Thoracic aorta (tissue), 2 donors: ENCODE results near the gene KCTD17. TPM values are rescaled to one million over a fixed set of nuclear protein-coding genes. Genes with fewer than 3 reads are reported as not detected.

Experiments used
- ATAC-seq: fragments of 150-250 bp; one replicate; pipeline ENCODE4 v1.8.0; 2017; ENCODE audit warnings: low read depth; ENCODE audit not compliant: insufficient number of reproducible peaks, low FRiP score
- DNase-seq: peaks from one replicate; pipeline ENCODE4 v3.0.0-alpha.2; 2020; ENCODE audit warnings: low spot score
- H3K27ac ChIP-seq, 2 donors: fragments of 200-600 bp; sonication (generic); 1 replicate in 1 of 2; 2 replicates in 1 of 2; pipeline ENCODE4 v1.5.1; 2016; ENCODE audit warnings: mild to moderate bottlenecking in 2 of 2, moderate library complexity in 2 of 2
- H3K27me3 ChIP-seq: fragments of 200-600 bp; sonication (generic); replicated peaks from 2 replicates; pipeline ENCODE4 v1.6.0; 2016; ENCODE audit warnings: mild to moderate bottlenecking; ENCODE audit not compliant: insufficient read depth
- H3K36me3 ChIP-seq: fragments of 200-600 bp; sonication (generic); one replicate; pipeline ENCODE4 v1.5.1; 2016
- H3K4me1 ChIP-seq, 2 donors: fragments of 200-600 bp; sonication (generic); 1 replicate in 1 of 2; 2 replicates in 1 of 2; pipeline versions ENCODE4 v1.5.1 to v1.6.0; 2016; ENCODE audit warnings: low read depth in 2 of 2, mild to moderate bottlenecking in 1 of 2; ENCODE audit not compliant: control insufficient read depth in 1 of 2
- H3K4me3 ChIP-seq: fragments of 200-600 bp; sonication (generic); 2 replicates; pipeline ENCODE4 v1.5.1; 2016; ENCODE audit warnings: mild to moderate bottlenecking
- H3K9me3 ChIP-seq: fragments of 200-600 bp; sonication (generic); 2 replicates; pipeline ENCODE4 v1.5.1; 2016
- CTCF ChIP-seq: fragments of 200-600 bp; sonication (generic); IDR thresholded peaks from one replicate; pipeline ENCODE4 v1.5.1; 2019; ENCODE audit warnings: antibody characterized with exemption
- total RNA-seq, 2 donors: library from RNA; depleted of rRNA; stranded (reverse); fragments of >200 nt; gene quantifications; one replicate each; pipeline versions ENCODE4 v1.1.0 to v1.2.3, GENCODE V29; 2016

KCTD17 gene
- total RNA-seq, 2 donors from 2014 or later: 16.7 to 32.4 TPM

- Histone ChIP-seq H3K36me3 (no peaks in the 10 kb centered on the region), H3K27me3 (no peaks in the 10 kb centered on the region), H3K4me3 (no peak overlapping the region), H3K4me1 (peaks cover 10% of the 10 kb centered on the region in 2 donors), H3K9me3 (no peaks in the 10 kb centered on the region), H3K27ac (no peak overlapping the region)
- TF ChIP-seq CTCF: no peak
- DNase-seq (no peak), ATAC-seq (no peak)
These were observed 38.6 kb upstream of the KCTD17 start for GRCh38 chr22:37012956-37013355.

- Histone ChIP-seq H3K4me1 (peaks cover 16% of the 10 kb centered on the region in 2 donors), H3K4me3 (no peak overlapping the region), H3K27ac (no peak overlapping the region), H3K9me3 (no peaks in the 10 kb centered on the region), H3K27me3 (no peaks in the 10 kb centered on the region), H3K36me3 (no peaks in the 10 kb centered on the region)
- TF ChIP-seq CTCF: no peak
- DNase-seq (no peak), ATAC-seq (no peak)
These were observed 37.1 kb upstream of the KCTD17 start for GRCh38 chr22:37014415-37014806.

GRCh38 chr22:37014835-37015586, 36.5 kb upstream of the KCTD17 start:
- H3K27ac ChIP-seq: no peak overlapping the region
- H3K27me3 ChIP-seq: no peaks in the 10 kb centered on the region
- no peaks in the 10 kb centered on the region for H3K36me3 ChIP-seq
- no peak for TF ChIP-seq CTCF
- no peaks in the 10 kb centered on the region for H3K9me3 ChIP-seq
- H3K4me3 ChIP-seq: no peak overlapping the region
- DNase-seq: no peak
- H3K4me1 ChIP-seq: peaks cover 16% of the 10 kb centered on the region in 2 donors
- no peak for ATAC-seq

GRCh38 chr22:37015587-37015878, 36.0 kb upstream of the KCTD17 start:
- DNase-seq: no peak
- Histone ChIP-seq H3K27me3 (no peaks in the 10 kb centered on the region), H3K36me3 (no peaks in the 10 kb centered on the region), H3K27ac (no peak overlapping the region), H3K4me1 (peaks cover 19 to 20% of the 10 kb centered on the region in 2 donors), H3K4me3 (no peak overlapping the region), H3K9me3 (no peaks in the 10 kb centered on the region)
- TF ChIP-seq CTCF: no peak
- ATAC-seq: no peak

- H3K9me3 ChIP-seq: no peaks in the 10 kb centered on the region
- ATAC-seq (no peak), DNase-seq (no peak)
- no peak overlapping the region for H3K27ac ChIP-seq
- H3K4me1 ChIP-seq: peaks cover 26 to 27% of the 10 kb centered on the region in 2 donors
- H3K36me3 ChIP-seq: no peaks in the 10 kb centered on the region
- H3K27me3 ChIP-seq: no peaks in the 10 kb centered on the region
- no peak overlapping the region for H3K4me3 ChIP-seq
- no peak for TF ChIP-seq CTCF
These were observed 35.2 kb upstream of the KCTD17 start for GRCh38 chr22:37016134-37016910.
